Spinal cord (tissue), 10 donors: ENCODE measurements around the gene GSTO1. TPM values are rescaled to one million over a fixed set of nuclear protein-coding genes. Genes with fewer than 3 reads are reported as not detected.
A peak's percentile ranks its signal among the peaks of the same experiment; 100 is the strongest.

Source experiments
- DNase-seq, 6 donors: peaks; one replicate each; pipeline versions ENCODE4 v3.0.0 to v3.0.0-alpha.2; 2013 to 2015; ENCODE audit warnings: low spot score in 6 of 6, low read depth in 4 of 6
- H3K27ac ChIP-seq: one replicate; pipeline ENCODE4 v1.5.1; 2013; ENCODE audit warnings: low read depth, low read length, control low read depth
- H3K27me3 ChIP-seq: one replicate; pipeline ENCODE4 v1.6.1; 2013; ENCODE audit warnings: low read length; ENCODE audit not compliant: control insufficient read depth, insufficient read depth
- H3K36me3 ChIP-seq: one replicate; pipeline ENCODE4 v1.6.1; 2013; ENCODE audit warnings: low read length; ENCODE audit not compliant: control insufficient read depth, insufficient read depth
- H3K4me1 ChIP-seq: one replicate; pipeline ENCODE4 v1.6.1; 2013; ENCODE audit warnings: low read length; ENCODE audit not compliant: control insufficient read depth, insufficient read depth
- H3K4me3 ChIP-seq: one replicate; pipeline ENCODE4 v1.5.1; 2013; ENCODE audit warnings: low read depth, low read length, control low read depth
- H3K9me3 ChIP-seq: one replicate; pipeline ENCODE4 v1.6.1; 2013; ENCODE audit warnings: low read length; ENCODE audit not compliant: control insufficient read depth, insufficient read depth
- WGBS: methylation state at CpG from one replicate; pipeline ENCODE4 v1.1.5; 2013; ENCODE audit warnings: missing lambda C conversion rate; ENCODE audit not compliant: insufficient coverage; 5-methylcytosine and 5-hydroxymethylcytosine counted together
- polyA plus RNA-seq, 2 donors: library from polyadenylated mRNA; unstranded; fragments of 120-200 nt; gene quantifications; one replicate each; pipeline ENCODE4 v1.2.1, GENCODE V29; 2013; ENCODE audit not compliant: insufficient read length in 2 of 2
- total RNA-seq, 2 donors: library from RNA; depleted of rRNA in 1 of 2; stranded (reverse); fragments of 120-200 nt in 1 of 2; fragments of >200 nt in 1 of 2; gene quantifications; one replicate each; pipeline versions ENCODE4 v1.2.3 to v1.2.4, GENCODE V29; 2013 to 2014
- donor health status: healthy.

GSTO1 gene
- total and polyA plus RNA-seq, 4 donors, result 45.9 to 65.6 (median 56.8) TPM

DNA sequence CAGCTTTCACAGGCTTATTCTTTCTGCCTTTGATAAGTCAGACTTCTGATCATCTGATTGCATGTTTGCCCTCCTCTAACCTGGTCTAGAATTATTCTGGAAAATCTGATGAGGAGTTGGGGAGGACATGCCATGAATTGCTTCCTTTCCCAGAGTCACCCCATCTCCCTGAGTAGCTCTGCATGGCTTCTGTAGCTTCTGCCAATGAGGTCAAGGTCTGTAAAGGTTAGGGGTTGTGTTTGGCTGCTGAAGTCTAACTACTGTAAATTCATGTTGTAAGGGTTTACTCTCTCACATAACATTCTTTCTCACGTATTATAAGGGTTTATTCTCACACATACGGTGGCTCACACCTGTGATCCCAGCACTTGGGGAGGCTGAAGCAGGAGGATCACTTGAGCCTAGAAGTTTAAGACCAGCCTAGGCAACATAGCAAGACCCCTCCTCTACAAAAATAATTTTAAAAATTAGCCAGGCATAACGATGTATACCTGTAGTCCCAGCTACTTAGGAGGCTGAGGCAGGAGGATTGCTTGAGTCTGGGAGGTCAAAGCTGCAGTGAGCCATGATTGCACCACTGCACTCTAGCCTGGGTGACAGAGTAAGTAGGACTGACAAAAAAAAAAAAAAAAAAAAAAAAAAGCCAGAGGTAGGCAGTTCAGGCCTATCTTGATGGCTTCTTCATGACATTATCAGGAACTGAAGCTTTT, 25.0 kb downstream of the GSTO1 start:
- DNase-seq, result no peak
- H3K27me3 ChIP-seq, result peaks cover 9% of the 10 kb centered on the region
- H3K4me1 ChIP-seq, result peaks cover 8% of the 10 kb centered on the region
- no peaks in the 10 kb centered on the region for H3K9me3 ChIP-seq
- H3K4me3 ChIP-seq, result no peak overlapping the region
- no CpG with 5 or more reads among the region's 3 CpGs for WGBS
- H3K36me3 ChIP-seq, result no peaks in the 10 kb centered on the region
- no peak overlapping the region for H3K27ac ChIP-seq

DNA sequence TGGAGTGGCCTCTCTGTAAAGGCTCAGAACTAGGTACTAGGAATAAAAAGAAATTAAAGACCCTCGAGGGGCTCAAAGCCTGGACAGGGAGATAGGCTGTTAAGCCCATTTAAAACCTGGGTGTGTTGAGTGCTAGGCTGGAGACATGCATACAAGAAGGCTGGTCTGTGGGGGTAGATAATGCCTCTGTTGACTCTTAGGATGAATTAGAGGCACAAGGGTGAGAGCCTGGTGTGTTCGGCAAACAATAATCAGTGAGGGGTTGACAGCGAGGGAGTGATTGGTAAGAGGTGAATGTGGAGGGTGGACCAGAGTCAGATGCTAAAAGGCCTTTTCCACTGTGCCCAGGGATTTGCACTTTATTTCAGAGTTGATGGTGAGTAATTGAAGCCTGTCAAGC, 27.0 kb downstream of the GSTO1 start:
- no peaks in the 10 kb centered on the region for H3K36me3 ChIP-seq
- H3K9me3 ChIP-seq, result no peaks in the 10 kb centered on the region
- H3K4me1 ChIP-seq, result no peaks in the 10 kb centered on the region
- DNase-seq, result no peak
- H3K27ac ChIP-seq, result no peak overlapping the region
- H3K4me3 ChIP-seq, result no peak overlapping the region
- WGBS, result 81% methylated on average over 3 of the region's 3 CpGs
- H3K27me3 ChIP-seq, result no peaks in the 10 kb centered on the region

DNA sequence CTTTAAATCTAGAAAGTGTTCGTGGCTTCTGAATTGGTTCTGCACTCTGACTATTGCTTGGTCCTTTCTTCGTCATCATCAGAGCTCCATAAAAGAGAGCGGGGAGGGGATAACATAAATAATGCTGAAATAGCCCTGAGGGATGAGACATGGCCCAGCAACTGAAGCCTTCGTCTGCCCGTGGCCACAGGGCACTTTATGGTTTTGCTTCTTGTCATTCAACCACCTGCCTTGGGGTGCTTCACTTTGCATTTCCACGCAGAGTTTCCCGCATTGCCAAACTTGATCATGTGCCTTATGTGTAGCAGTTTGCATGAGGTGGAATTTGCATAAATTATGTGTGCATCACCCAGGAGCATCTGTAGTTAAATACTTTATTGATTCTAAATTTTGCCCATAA, 30.2 kb downstream of the GSTO1 start:
- Histone ChIP-seq H3K27ac (no peak overlapping the region), H3K4me1 (no peaks in the 10 kb centered on the region), H3K4me3 (no peak overlapping the region), H3K36me3 (no peaks in the 10 kb centered on the region), H3K9me3 (no peaks in the 10 kb centered on the region), H3K27me3 (no peaks in the 10 kb centered on the region)
- DNase-seq, result no peak
- WGBS, result 78% methylated on average over 5 of the region's 7 CpGs

DNA sequence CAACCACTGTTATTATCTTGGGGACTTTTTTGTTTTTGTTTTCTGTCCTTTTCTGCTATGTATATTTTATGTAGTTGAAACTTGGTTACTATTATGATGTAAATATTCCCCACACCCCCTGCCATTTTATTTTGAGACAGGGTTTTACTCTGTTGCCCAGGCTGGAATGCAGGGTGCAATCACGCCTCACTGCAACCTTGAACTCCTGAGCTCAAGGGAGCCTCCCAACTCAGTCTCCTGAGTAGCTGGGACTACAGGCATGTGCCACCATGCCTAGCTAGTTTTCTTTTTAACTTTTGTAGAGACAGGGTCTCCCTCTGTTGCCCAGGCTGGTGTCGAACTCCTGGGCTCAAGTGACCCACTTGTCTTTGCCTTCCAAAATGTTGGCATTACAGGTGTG, 32.2 kb downstream of the GSTO1 start:
- no peak for DNase-seq
- no peaks in the 10 kb centered on the region for H3K9me3 ChIP-seq
- no peaks in the 10 kb centered on the region for H3K36me3 ChIP-seq
- H3K4me1 ChIP-seq, result peaks cover 8% of the 10 kb centered on the region
- no peaks in the 10 kb centered on the region for H3K27me3 ChIP-seq
- no peak overlapping the region for H3K27ac ChIP-seq
- no peak overlapping the region for H3K4me3 ChIP-seq
- 87% methylated on average over 2 of the region's 2 CpGs for WGBS

DNA sequence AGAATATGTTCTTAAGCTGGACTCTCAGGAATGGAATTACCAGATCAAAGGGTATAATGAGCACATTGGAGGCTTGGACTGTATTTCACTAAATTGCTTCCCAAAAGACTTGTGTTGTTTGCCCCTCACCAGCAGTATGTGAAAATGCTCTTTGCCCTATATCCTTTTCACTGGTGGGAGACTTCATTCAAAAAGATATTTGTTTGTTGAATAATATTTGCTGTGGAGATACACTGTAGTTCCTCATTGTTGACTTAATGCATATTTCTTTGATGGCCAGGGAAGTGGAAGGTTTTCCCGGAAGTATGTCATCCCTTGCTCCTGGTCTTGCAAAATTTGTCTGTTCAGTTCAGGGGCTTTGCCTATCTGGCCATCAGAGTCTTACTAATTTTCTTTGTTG, 33.7 kb downstream of the GSTO1 start:
- Histone ChIP-seq H3K4me1 (peaks cover 8% of the 10 kb centered on the region), H3K27me3 (no peaks in the 10 kb centered on the region), H3K36me3 (no peaks in the 10 kb centered on the region), H3K27ac (no peak overlapping the region), H3K9me3 (no peaks in the 10 kb centered on the region), H3K4me3 (no peak overlapping the region)
- DNase-seq, result no peak
- WGBS, result 100% methylated on average over 1 of the region's 1 CpG

DNA sequence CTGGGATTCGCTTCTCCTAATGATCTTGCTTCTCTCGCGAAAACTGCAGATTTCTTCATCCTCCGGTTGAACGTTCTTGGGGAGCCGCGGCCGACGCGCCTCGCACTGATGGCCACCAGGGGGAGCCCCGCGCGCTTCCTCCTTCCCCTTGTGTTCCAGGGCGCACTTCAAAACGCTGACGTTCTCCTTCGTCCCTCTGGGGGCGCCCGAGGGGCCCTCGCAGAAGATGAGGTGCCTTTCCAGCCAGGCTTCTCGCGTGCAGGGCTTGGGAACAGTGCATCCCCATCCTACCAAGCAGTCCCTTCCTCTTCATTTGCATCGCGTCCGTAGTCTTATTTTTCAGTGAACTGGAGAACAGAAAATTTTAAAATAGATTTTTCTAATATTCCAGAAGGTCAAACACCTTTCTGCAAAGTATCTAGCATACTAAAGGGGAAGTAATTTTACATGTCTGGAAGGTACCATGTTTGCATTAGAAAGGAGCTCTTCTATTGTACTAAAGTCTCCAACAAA, 36.8 kb downstream of the GSTO1 start:
- peak; percentile 60 to 97 (median 80) for DNase-seq
- WGBS, result 0% methylated on average over 23 of the region's 26 CpGs
- no peaks in the 10 kb centered on the region for H3K27me3 ChIP-seq
- peaks cover 8% of the 10 kb centered on the region for H3K4me1 ChIP-seq
- H3K9me3 ChIP-seq, result no peaks in the 10 kb centered on the region
- no peak overlapping the region for H3K27ac ChIP-seq
- H3K36me3 ChIP-seq, result no peaks in the 10 kb centered on the region
- no peak overlapping the region for H3K4me3 ChIP-seq

DNA sequence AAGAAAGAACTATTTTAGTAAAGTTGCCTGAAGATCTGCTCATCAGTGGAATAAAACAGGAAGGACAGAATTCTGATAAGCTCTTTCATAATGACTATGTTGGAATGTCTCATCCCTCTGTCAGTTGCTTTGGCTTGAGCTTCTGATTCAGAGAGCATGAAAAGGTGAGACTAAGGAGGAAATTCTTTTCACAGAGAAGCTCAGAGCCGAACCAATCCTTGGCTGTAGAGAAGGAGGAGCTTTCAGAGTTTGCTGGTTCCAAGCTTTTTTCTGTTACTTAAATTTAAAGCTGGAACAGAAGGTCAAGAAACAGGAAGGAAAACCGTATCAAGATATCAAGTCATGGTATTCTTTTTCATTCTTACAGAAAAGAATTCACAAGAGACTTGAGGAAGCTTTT, 38.3 kb downstream of the GSTO1 start:
- 83% methylated on average over 1 of the region's 2 CpGs for WGBS

DNA sequence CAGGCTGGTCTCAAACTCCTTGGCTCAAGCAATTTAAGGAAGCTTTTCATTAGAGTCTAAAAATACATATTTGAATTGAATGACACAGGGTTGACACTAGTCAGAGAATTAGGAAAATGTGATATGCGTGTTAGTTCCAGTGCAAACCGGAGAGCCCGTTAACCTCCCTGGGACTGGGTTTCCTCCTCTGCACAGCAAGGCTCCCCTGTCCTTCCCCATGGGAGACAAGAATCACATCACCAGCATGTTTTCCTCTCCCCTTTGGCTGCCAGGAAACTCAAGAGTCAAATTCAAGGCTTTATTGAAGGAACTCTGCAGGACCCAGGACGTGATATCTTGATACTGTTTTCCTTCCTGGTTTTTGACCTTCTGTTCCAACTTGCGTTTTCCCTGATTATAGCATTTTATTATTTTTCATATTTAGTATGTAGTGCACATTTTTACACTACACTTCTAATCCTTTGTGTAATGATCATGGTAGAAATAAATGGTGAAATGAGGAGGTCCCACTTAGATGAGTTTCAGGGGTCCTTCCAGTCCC, 39.2 kb downstream of the GSTO1 start:
- WGBS, result 100% methylated on average over 1 of the region's 5 CpGs
- DNase-seq, result no peak
- H3K27ac ChIP-seq, result no peak overlapping the region

More for the DNA sequence above, 38.3 kb downstream of the GSTO1 start:
- no peaks in the 10 kb centered on the region for H3K27me3 ChIP-seq
- H3K9me3 ChIP-seq, result no peaks in the 10 kb centered on the region
- H3K4me3 ChIP-seq, result no peak overlapping the region
- H3K4me1 ChIP-seq, result peaks cover 8% of the 10 kb centered on the region
- no peaks in the 10 kb centered on the region for H3K36me3 ChIP-seq
- H3K27ac ChIP-seq, result no peak overlapping the region
- no peak for DNase-seq

DNA sequence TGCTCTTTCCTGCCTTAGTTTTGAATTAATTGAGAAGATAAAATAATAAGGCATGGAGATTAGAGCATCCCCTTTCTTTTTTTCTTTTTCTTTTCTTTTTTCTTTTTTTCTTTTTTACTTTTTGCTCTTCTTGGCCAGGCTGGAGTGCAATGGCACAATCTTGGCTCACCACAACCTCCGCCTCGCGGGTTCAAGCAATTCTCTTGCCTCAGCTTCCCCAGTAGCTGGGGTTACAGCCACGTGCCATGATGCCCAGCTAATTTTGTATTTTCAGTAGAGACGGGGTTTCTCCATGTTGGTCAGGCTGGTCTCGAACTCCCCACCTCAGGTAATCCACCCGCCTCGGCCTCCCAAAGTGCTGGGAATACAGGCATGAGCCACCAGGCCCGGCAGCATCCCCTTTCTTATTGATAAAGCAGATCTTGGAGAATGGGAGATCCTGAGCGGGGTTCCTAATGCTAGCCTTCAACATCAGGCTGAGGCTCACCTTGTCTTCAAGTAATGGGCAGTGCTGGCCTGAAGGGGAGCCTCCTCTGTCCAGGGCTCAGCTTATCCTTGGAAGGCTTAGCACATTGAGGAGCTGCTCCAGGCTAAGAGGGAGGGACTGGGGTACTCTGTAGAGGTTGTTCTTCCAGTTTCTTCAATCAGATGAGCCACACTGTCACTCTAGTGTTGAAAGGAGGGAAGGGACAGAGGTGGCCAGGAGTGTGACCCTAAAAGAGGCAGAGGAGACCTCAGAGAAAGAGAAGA, 42.2 kb downstream of the GSTO1 start:
- no peak overlapping the region for H3K27ac ChIP-seq

More for the DNA sequence above, 39.2 kb downstream of the GSTO1 start:
- no peaks in the 10 kb centered on the region for H3K9me3 ChIP-seq
- no peak overlapping the region for H3K4me3 ChIP-seq
- H3K27me3 ChIP-seq, result no peaks in the 10 kb centered on the region
- H3K36me3 ChIP-seq, result no peaks in the 10 kb centered on the region
- H3K4me1 ChIP-seq, result peaks cover 8% of the 10 kb centered on the region

More for the DNA sequence above, 42.2 kb downstream of the GSTO1 start:
- 99% methylated on average over 8 of the region's 10 CpGs for WGBS
- Histone ChIP-seq H3K36me3 (no peaks in the 10 kb centered on the region), H3K4me1 (peaks cover 12% of the 10 kb centered on the region), H3K4me3 (no peak overlapping the region), H3K9me3 (no peaks in the 10 kb centered on the region), H3K27me3 (no peaks in the 10 kb centered on the region)
- no peak for DNase-seq
